Ovary (tissue), 9 donors: Measurements from ENCODE around the gene NPAS3. TPM values are rescaled to one million over a fixed set of nuclear protein-coding genes. Genes with fewer than 3 reads are reported as not detected.

Source experiments
- DNase-seq, 5 donors: peaks; one replicate each; pipeline ENCODE4 v3.0.0-alpha.2; 2019 to 2020
- H3K27ac ChIP-seq, 2 donors: fragments of 200-600 bp; one replicate each; pipeline versions ENCODE4 v1.5.1 to v1.8.0; 2019 to 2022
- H3K27me3 ChIP-seq: fragments of 200-600 bp; one replicate; pipeline ENCODE4 v1.8.0; 2022
- H3K36me3 ChIP-seq: fragments of 200-600 bp; sonication (generic); one replicate; pipeline ENCODE4 v1.5.1; 2019
- H3K4me1 ChIP-seq: one replicate; pipeline ENCODE4 v1.8.1; 2013; ENCODE audit warnings: mild to moderate bottlenecking, moderate library complexity; ENCODE audit not compliant: insufficient read depth
- H3K4me3 ChIP-seq: fragments of 200-600 bp; sonication (generic); one replicate; pipeline ENCODE4 v1.5.1; 2017
- H3K9me3 ChIP-seq, 2 donors: fragments of 200-600 bp in 1 of 2; sonication (generic) in 1 of 2; one replicate each; pipeline versions ENCODE4 v1.5.1 to v1.8.1; 2013 to 2019; ENCODE audit warnings: mild to moderate bottlenecking in 1 of 2, moderate library complexity in 1 of 2
- CTCF ChIP-seq, 3 donors: fragments of 450-650 bp in 2 of 3; fragments of 200-600 bp in 1 of 3; IDR thresholded peaks; one replicate each; pipeline versions ENCODE4 v1.5.1 to v1.8.0; 2016 to 2022; ENCODE audit warnings: antibody characterized with exemption in 3 of 3, mild to moderate bottlenecking in 1 of 3
- EP300 ChIP-seq: sonication (generic); formaldehyde crosslinking; IDR thresholded peaks from one replicate; pipeline ENCODE4 v1.6.1; 2017; ENCODE audit warnings: antibody characterized with exemption
- POLR2A ChIP-seq: fragments of 450-650 bp; IDR thresholded peaks from one replicate; pipeline ENCODE4 v1.6.1; 2017; ENCODE audit warnings: antibody characterized with exemption, mild to moderate bottlenecking, moderate library complexity
- WGBS, 3 donors: extraction: QIAGEN DNeasy Blood & Tissue Kit in 1 of 3; methylation state at CpG; one replicate each; pipeline versions ENCODE4 v1.1.5 to v1.1.7; 2013 to 2017; 5-methylcytosine and 5-hydroxymethylcytosine counted together
- intact Hi-C, 4 donors: fragments of 100-400 bp; cut with DNase I; formaldehyde crosslinking; loops; one replicate each; pipeline versions ENCODE4 v1.11.0 to v1.15.1; 2022 to 2023
- polyA plus RNA-seq, 2 donors: library from polyadenylated mRNA; stranded (reverse); fragments of 200-250 nt in 1 of 2; fragments of 350-450 nt in 1 of 2; fragmentation: Illumina TruSeq in 1 of 2; extraction: RNeasy Lipid Tissue Mini Kit (QIAGEN cat#74804) in 1 of 2; gene quantifications; one replicate each; pipeline ENCODE4 v1.2.3, GENCODE V29; 2013 to 2014
- total RNA-seq, 7 donors: library from RNA; depleted of rRNA in 2 of 7; stranded (reverse); fragments of >200 nt in 2 of 7; fragmentation: NEBNext Ultra II Directional in 3 of 7; extraction: Animal tissue kit (Norgen Biotek cat#: 25700) in 3 of 7; gene quantifications; one replicate each; pipeline versions ENCODE4 v1.1.0 to v1.2.4, GENCODE V29; 2016 to 2023
- donor health status: DM: no; HTN: no; CAD: no; lungs with moderate emphysema.
- donor health status: DM: no; HTN: no; CAD: no.
- donor health status: Bipolar disorder and iron deficiency.
- donor health status: DM: yes; HTN: yes; CAD: no.
- donor health status: DM: no; HTN: no; CAD: no.
- donor health status: DM: yes; HTN: yes; CAD: no.

Gene NPAS3
- total and polyA plus RNA-seq, 9 donors, result 1.9 to 15.4 (median 11.4) TPM

- Histone ChIP-seq H3K27ac (no peak overlapping the region), H3K4me3 (no peak overlapping the region), H3K27me3 (no peaks in the 10 kb centered on the region), H3K9me3 (no peaks in the 10 kb centered on the region), H3K36me3 (no peaks in the 10 kb centered on the region), H3K4me1 (no peaks in the 10 kb centered on the region)
- intact Hi-C loops, result no loop called here
- WGBS, 3 donors, result 74 to 79% (median 75%) methylated on average over 3 of the region's 3 CpGs
- TF ChIP-seq EP300, result no peak
- no peak for TF ChIP-seq POLR2A
- no peak for DNase-seq
Measured at GRCh38 chr14:33564774-33565630, 626.3 kb downstream of the NPAS3 start.

- intact Hi-C loops, result no loop called here
- Histone ChIP-seq H3K36me3 (no peaks in the 10 kb centered on the region), H3K4me3 (no peak overlapping the region), H3K27ac (no peak overlapping the region), H3K4me1 (peaks cover 3% of the 10 kb centered on the region), H3K9me3 (no peaks in the 10 kb centered on the region), H3K27me3 (no peaks in the 10 kb centered on the region)
- WGBS, 3 donors, result 91 to 92% (median 91%) methylated on average over 9 of the region's 9 CpGs
- DNase-seq, result no peak
- no peak for TF ChIP-seq CTCF (IDR thresholded peaks at IDR 0.05)
- TF ChIP-seq EP300, result no peak
- no peak for TF ChIP-seq POLR2A
Measured at GRCh38 chr14:33566082-33566481, 627.4 kb downstream of the NPAS3 start.

GRCh38 chr14:33567023-33567728 is 628.5 kb downstream of the NPAS3 start:
- Histone ChIP-seq H3K36me3 (no peaks in the 10 kb centered on the region), H3K4me1 (peaks cover 4% of the 10 kb centered on the region), H3K27me3 (no peaks in the 10 kb centered on the region), H3K9me3 (no peaks in the 10 kb centered on the region), H3K4me3 (no peak overlapping the region), H3K27ac (no peak overlapping the region)
- TF ChIP-seq CTCF (IDR thresholded peaks at IDR 0.05) (no peak), EP300 (no peak), POLR2A (no peak)
- DNase-seq, result no peak
- intact Hi-C loops, result no loop called here
- 80 to 84% (median 84%) methylated on average over 10 of the region's 10 CpGs for WGBS, 3 donors

GRCh38 chr14:33567731-33568130 is 629.1 kb downstream of the NPAS3 start:
- no peak for TF ChIP-seq CTCF (IDR thresholded peaks at IDR 0.05)
- no peak for TF ChIP-seq POLR2A
- no peak for TF ChIP-seq EP300
- H3K36me3 ChIP-seq, result no peaks in the 10 kb centered on the region
- no peaks in the 10 kb centered on the region for H3K27me3 ChIP-seq
- intact Hi-C loops, result no loop called here
- no peak overlapping the region for H3K4me3 ChIP-seq
- peaks cover 4% of the 10 kb centered on the region for H3K4me1 ChIP-seq
- no peak for DNase-seq
- WGBS, 3 donors, result 52 to 68% (median 55%) methylated on average over 4 of the region's 4 CpGs
- H3K27ac ChIP-seq, result no peak overlapping the region
- no peaks in the 10 kb centered on the region for H3K9me3 ChIP-seq
